NB4 (cell line): Measurements from ENCODE around the gene OPRD1.
"Not testable (repeated sequence)": the region's sequence is repeated elsewhere in the genome, so short reads cannot be mapped to it uniquely, and the experiment has no call there.

Experiments
- DNase-seq: peaks from one replicate; pipeline ENCODE4 v3.0.0; 2010; ENCODE audit warnings: low read depth
- H3K4me3 ChIP-seq: one replicate; pipeline ENCODE4 v1.5.1; 2011; ENCODE audit warnings: mild to moderate bottlenecking, low read depth, low read length, moderate library complexity
- MYC ChIP-seq: IDR thresholded peaks from 2 replicates; pipeline ENCODE4 v1.6.1; 2011; ENCODE audit warnings: low read depth, low read length
- POLR2A ChIP-seq: IDR thresholded peaks from 2 replicates; pipeline ENCODE4 v1.6.1; 2011; ENCODE audit warnings: mild to moderate bottlenecking; ENCODE audit not compliant: insufficient read length; ENCODE audit errors: extremely low read depth
- TF ChIP-seq, protein P1 (sequence below): IDR thresholded peaks from 2 replicates; pipeline ENCODE4 v1.6.1; 2011; ENCODE audit warnings: low read depth, low read length
- TF ChIP-seq, protein P2 (sequence below): IDR thresholded peaks from one replicate; pipeline ENCODE4 v1.5.1; 2012; ENCODE audit warnings: low read depth, low read length

OPRD1 gene

DNA sequence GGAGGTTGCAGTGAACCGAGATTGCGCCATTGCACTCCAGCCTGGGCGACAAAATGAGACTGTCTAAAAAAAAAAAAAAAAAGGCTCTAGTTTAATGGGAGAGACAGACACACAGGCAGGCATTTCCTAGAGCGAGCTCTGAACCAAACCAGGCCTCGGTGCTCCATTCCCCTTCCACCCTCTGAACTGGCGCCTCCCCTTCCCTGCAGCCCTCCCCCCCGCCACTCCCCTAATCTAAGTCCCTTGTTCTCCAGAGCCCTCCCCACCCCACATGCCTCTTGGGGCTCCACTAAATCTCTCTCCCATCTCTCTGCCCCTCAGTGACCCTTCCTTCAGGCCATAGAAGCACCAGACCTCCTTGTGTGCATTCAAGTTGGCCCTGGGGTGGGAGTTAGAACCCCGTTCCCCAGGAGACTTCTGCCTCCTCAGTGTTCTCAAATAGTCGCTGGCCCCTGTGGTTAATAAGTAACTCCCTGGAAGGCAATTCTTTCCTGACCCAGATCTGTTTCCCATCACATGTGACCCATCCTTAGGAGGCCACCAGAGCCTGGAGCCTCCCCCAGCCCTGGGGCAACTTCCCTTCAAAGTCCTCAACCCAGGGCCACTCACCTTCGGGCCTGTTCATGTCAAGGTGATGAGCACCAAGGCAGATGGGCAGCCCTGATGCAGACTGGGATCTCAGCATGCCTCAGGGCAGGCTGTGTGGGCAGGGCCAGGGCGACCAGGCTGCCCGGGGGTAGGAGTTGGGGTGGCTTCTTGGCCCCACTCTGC lies 59.8 kb downstream of the OPRD1 start:
- TF ChIP-seq, protein P1, sequence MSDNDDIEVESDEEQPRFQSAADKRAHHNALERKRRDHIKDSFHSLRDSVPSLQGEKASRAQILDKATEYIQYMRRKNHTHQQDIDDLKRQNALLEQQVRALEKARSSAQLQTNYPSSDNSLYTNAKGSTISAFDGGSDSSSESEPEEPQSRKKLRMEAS, result no peak
- TF ChIP-seq POLR2A (no peak), MYC (no peak)
- TF ChIP-seq, protein P2, sequence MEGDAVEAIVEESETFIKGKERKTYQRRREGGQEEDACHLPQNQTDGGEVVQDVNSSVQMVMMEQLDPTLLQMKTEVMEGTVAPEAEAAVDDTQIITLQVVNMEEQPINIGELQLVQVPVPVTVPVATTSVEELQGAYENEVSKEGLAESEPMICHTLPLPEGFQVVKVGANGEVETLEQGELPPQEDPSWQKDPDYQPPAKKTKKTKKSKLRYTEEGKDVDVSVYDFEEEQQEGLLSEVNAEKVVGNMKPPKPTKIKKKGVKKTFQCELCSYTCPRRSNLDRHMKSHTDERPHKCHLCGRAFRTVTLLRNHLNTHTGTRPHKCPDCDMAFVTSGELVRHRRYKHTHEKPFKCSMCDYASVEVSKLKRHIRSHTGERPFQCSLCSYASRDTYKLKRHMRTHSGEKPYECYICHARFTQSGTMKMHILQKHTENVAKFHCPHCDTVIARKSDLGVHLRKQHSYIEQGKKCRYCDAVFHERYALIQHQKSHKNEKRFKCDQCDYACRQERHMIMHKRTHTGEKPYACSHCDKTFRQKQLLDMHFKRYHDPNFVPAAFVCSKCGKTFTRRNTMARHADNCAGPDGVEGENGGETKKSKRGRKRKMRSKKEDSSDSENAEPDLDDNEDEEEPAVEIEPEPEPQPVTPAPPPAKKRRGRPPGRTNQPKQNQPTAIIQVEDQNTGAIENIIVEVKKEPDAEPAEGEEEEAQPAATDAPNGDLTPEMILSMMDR, result no peak
- no peak overlapping the region for H3K4me3 ChIP-seq
- no peak for DNase-seq

DNA sequence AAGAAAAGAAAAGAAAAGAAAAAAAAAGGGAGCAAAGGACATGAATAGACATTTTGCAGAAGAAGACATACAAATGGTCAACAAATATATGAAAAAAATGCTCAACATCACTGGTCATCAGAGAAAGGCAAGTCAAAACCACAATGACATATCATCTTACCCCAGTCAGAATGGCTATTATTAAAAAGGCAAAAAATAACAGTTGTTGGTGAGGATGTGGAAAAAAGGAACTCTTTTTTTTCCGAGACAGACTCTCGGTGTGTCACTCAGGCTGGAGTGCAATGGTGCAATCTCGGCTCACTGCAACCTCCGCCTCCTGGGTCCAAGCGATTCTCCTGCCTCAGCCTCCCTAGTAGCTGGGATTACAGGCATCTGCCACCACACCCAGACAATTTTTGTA lies 63.2 kb downstream of the OPRD1 start:
- not testable (repeated sequence) for H3K4me3 ChIP-seq
- peak; percentile 47 for DNase-seq

DNA sequence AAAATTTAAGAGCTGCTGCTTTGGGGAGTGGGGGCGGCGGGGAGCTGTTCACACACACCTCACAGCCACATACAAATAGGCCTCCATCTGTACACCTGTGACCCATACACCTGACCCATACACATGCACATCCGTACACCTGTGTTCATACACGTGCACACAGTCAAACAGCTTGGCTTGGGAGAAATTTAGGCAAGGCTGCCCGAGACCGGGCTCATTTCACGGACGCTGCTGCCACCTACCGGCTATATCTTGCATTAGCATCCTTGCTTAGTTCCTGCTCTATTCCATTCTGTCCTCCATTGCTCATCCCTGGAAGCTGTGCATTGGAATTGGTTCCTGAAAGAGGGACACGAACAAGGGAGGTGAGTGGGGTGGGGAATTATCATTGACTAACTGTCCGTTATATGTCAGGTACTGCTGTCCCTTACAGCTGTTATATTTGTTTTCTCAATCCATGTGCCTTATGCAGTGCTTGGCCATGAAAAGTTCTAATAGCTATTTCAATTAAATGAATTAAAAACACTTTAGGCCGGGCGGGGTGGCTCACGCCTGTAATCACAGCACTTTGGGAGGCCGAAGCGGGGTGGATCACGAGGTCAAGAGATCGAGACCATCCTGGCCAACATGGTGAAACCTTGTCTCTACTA lies 65.3 kb downstream of the OPRD1 start:
- no peak overlapping the region for H3K4me3 ChIP-seq
- TF ChIP-seq MYC, result peak; percentile 75
- TF ChIP-seq, protein P2, result peak; percentile 81
- TF ChIP-seq, protein P1, result peak; percentile 88
- no peak for TF ChIP-seq POLR2A

DNA sequence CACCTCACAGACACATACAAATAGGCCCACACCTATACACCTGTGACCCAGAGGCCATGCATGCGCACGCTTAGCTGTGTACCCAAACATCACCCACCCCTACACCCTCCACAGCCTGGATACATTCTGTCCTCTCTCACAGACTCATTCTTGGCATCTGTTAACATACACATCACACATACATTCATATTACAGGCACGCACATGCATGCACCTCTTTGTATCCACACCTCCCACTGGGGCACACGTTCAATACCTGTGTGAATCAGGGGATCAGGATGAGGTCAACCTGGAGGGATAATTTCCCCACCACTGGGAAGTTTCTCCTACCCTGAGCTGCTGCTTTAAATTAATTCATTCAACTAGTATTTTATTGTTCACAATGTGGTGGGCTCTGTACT lies 66.8 kb downstream of the OPRD1 start:
- TF ChIP-seq, protein P2, result no peak
- TF ChIP-seq MYC, result no peak
- TF ChIP-seq, protein P1, result no peak
- no peak for TF ChIP-seq POLR2A
- no peak overlapping the region for H3K4me3 ChIP-seq
- DNase-seq, result no peak

More for the DNA sequence above, 65.3 kb downstream of the OPRD1 start:
- DNase-seq, result peak; percentile 76

DNA sequence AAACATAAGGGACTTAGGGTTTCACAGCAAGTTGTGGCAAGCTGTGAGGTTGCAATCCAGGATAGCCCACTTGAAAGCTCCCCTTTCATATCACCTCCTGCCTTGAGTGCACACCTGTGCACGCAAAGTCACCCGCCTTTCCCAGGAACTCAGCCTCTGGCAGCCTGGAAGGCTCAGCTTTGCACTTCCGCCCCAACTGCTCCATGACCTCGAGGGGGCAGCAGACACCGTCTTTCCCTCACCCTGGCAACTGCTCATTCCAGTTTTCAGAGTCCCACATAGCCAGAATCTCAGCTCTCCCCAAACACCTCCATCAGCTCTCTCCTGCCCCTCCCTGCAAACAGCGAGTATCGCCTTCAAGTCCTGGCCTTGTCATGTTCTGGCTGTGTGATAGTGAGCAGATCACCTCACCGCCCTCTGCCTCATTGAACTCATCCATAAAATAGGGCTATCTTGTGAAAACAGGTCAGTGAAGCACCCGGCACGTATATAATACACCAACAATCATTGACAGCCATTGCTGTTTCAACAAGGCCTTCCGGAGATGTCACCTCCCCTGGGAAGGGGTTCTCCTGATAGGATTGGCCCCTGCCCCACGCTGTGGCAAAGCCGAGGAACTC lies 70.1 kb downstream of the OPRD1 start:
- peak; percentile 85 for DNase-seq
- no peak overlapping the region for H3K4me3 ChIP-seq
- no peak for TF ChIP-seq MYC
- TF ChIP-seq, protein P2, result peak; percentile 89

DNA sequence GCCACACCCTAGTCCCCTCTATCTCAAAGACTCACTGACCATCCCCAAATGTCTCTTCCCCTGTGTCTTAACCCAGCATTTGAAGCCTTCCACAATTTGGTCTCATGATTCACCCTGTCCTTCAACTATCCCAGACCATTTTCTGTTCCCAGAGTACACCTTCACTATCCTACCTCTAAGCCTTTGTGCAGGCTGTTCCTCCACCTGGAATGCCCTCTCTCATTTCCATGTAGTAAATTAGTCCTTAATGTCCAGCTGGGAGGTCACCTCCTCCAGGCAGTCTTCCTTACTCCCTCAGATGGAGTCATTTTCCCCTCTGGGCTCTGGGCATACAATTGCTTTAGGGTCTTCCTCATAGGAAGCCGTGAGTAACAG lies 71.3 kb downstream of the OPRD1 start:
- H3K4me3 ChIP-seq, result no peak overlapping the region
- TF ChIP-seq, protein P1, result no peak
- no peak for TF ChIP-seq POLR2A
- no peak for TF ChIP-seq MYC
- TF ChIP-seq, protein P2, result no peak
- DNase-seq, result no peak
